Central memory CD8-positive, alpha-beta T cell (primary cell): ENCODE measurements around the gene S100P.

Experiments
- ATAC-seq: fragments of 150-1000 bp; cut with Tn5 transposase; replicated peaks from 2 replicates; pipeline ENCODE4 v1.10.0; 2022; ENCODE audit warnings: mild to moderate bottlenecking, moderate FRiP score, moderate number of reproducible peaks; ENCODE audit not compliant: poor library complexity, severe bottlenecking; ENCODE audit errors: extremely low read depth
- DNase-seq, 2 donors: peaks; one replicate each; pipeline ENCODE4 v3.0.0; 2021; ENCODE audit warnings: low spot score in 2 of 2
- H3K27ac Mint-ChIP-seq: one replicate; pipeline ENCODE4 v1.8.0; 2022; ENCODE audit warnings: low read depth, mild to moderate bottlenecking, moderate library complexity, mixed read lengths
- H3K27me3 Mint-ChIP-seq: one replicate; pipeline ENCODE4 v1.8.0; 2022; ENCODE audit warnings: mixed read lengths
- H3K36me3 Mint-ChIP-seq: one replicate; pipeline ENCODE4 v1.8.0; 2022; ENCODE audit warnings: mild to moderate bottlenecking, moderate library complexity, mixed read lengths; ENCODE audit not compliant: insufficient read depth
- H3K4me1 Mint-ChIP-seq: one replicate; pipeline ENCODE4 v1.8.0; 2022; ENCODE audit warnings: mixed read lengths
- H3K4me3 Mint-ChIP-seq: one replicate; pipeline ENCODE4 v1.8.0; 2022; ENCODE audit warnings: mild to moderate bottlenecking, moderate library complexity, mixed read lengths
- H3K9me3 Mint-ChIP-seq: one replicate; pipeline ENCODE4 v1.8.0; 2022; ENCODE audit warnings: mixed read lengths

The S100P gene

DNA sequence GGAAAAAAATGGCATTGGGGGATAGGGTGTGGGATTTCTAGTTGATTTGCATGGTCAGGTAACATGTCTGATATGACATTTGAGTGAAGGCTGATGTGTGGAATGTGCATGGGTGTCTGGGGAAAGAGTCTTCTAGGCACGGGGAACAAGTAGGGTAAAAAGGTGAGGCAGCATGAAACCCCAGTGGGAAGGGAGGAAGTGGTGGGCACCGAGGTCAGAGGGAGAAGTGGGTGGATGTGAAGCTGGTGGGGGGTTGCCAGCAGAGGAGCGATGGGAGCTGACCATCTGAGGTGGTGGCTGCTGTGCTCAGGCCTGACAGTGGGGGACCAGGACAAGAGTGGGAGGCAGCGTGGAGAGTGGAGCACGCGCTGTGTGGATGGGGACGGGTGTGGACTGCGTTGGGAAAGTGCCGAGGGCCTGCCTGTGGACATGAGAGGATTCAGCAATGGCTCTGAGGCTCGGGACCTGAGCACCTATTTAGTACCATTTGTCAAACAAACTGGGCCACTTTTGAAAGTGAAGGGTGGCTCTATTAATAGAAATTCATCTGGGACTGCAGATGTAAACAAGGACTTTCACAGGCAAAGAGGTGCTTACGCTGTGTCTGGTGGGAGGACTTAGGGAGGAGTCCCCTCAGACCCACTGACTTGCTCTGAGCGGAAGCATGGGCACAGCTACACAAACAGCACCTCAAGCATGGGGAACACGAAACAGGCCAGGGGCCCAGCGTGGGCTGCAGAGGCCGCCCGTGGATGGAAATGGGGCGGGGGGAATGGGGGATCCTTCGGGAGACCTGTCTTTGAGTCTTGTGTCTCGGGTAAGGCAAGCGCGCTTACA lies 16.7 kb upstream of the S100P start:
- Mint-ChIP-seq H3K27me3 (no peaks in the 10 kb centered on the region), H3K36me3 (peaks cover 33% of the 10 kb centered on the region), H3K4me3 (peak overlapping the region; percentile 91), H3K9me3 (no peaks in the 10 kb centered on the region), H3K27ac (peak overlapping the region; percentile 66), H3K4me1 (peaks cover 72% of the 10 kb centered on the region)
- ATAC-seq = no peak
- no peak for DNase-seq

DNA sequence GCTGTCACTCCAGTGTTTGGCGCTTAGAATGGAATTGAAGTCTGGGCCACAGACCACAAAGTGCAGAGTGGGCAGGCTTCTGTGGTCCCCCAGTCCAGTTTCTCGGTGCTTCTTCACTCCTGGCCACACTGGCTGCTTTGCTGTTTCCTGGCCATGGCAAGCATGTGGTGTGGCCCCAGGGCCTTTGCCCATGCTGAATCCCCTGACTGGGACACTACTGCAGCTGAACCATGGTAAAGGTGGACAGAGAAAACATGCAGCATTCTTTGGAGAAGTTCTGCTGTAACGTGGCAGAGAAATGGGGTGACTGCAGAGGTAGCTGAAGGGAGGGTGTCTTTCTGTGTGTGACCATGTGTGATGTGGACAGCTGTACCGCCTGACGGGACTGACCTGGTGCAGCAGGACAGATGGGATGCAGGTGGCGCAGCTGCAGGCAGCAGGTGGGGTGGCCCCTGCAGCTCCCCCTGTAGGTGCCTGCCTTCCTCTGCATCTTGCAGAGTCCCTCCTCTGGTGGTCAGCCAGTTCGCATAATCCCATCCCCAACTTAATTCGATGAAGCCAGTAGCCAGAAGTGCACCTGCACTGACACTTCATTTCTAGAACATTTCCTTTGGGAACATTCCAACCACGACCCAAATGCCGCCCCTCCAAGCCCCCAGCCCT lies 13.2 kb upstream of the S100P start:
- no peak overlapping the region for H3K27ac Mint-ChIP-seq
- H3K4me1 Mint-ChIP-seq = peaks cover 59% of the 10 kb centered on the region
- no peak for ATAC-seq
- H3K4me3 Mint-ChIP-seq = no peak overlapping the region
- H3K9me3 Mint-ChIP-seq = no peaks in the 10 kb centered on the region
- peaks cover 20% of the 10 kb centered on the region for H3K36me3 Mint-ChIP-seq
- DNase-seq = no peak
- no peaks in the 10 kb centered on the region for H3K27me3 Mint-ChIP-seq

DNA sequence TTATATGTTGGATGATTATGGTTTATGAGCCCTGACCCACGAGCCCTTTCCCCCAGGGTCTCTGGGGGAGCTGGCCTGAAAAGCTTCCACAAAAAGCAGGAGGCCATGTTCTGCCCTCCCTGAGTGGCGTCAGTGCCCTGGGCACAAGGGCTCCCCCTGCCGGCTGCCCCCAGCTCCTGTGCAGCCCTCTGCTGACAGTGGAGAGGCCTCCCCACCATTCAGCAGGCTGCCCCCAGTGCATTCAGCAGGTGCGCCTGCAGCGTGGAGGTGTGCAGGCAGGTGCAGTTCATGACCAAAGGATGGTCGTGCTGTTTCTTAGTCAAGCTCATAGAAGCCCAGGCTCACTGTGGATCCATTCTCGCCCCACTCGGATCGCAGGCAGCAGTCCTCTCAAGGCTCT lies 12.5 kb upstream of the S100P start:
- Mint-ChIP-seq H3K9me3 (no peaks in the 10 kb centered on the region), H3K27me3 (no peaks in the 10 kb centered on the region), H3K27ac (no peak overlapping the region), H3K4me3 (no peak overlapping the region), H3K4me1 (peaks cover 56% of the 10 kb centered on the region), H3K36me3 (peaks cover 16% of the 10 kb centered on the region)
- DNase-seq (no peak), ATAC-seq (no peak)

- DNase-seq = no peak
- H3K9me3 Mint-ChIP-seq = no peaks in the 10 kb centered on the region
- no peak overlapping the region for H3K4me3 Mint-ChIP-seq
- H3K27ac Mint-ChIP-seq = no peak overlapping the region
- H3K4me1 Mint-ChIP-seq = peaks cover 55% of the 10 kb centered on the region
- H3K27me3 Mint-ChIP-seq = no peaks in the 10 kb centered on the region
- peaks cover 8% of the 10 kb centered on the region for H3K36me3 Mint-ChIP-seq
- no peak for ATAC-seq
Measured at GRCh38 chr4:6682862-6683590, 10.7 kb upstream of the S100P start.

- Mint-ChIP-seq H3K4me3 (no peak overlapping the region), H3K36me3 (peaks cover 18% of the 10 kb centered on the region), H3K4me1 (peaks cover 61% of the 10 kb centered on the region), H3K27me3 (no peaks in the 10 kb centered on the region), H3K9me3 (no peaks in the 10 kb centered on the region), H3K27ac (no peak overlapping the region)
- DNase-seq (no peak), ATAC-seq (no peak)
Measured at GRCh38 chr4:6684656-6685055, 9.0 kb upstream of the S100P start.

- Mint-ChIP-seq H3K36me3 (peaks cover 21% of the 10 kb centered on the region), H3K4me3 (peak overlapping the region; percentile 34), H3K9me3 (no peaks in the 10 kb centered on the region), H3K4me1 (peaks cover 63% of the 10 kb centered on the region), H3K27ac (peak overlapping the region; percentile 13), H3K27me3 (no peaks in the 10 kb centered on the region)
- DNase-seq (no peak), ATAC-seq (no peak)
Measured at GRCh38 chr4:6686104-6686787, 7.4 kb upstream of the S100P start.

DNA sequence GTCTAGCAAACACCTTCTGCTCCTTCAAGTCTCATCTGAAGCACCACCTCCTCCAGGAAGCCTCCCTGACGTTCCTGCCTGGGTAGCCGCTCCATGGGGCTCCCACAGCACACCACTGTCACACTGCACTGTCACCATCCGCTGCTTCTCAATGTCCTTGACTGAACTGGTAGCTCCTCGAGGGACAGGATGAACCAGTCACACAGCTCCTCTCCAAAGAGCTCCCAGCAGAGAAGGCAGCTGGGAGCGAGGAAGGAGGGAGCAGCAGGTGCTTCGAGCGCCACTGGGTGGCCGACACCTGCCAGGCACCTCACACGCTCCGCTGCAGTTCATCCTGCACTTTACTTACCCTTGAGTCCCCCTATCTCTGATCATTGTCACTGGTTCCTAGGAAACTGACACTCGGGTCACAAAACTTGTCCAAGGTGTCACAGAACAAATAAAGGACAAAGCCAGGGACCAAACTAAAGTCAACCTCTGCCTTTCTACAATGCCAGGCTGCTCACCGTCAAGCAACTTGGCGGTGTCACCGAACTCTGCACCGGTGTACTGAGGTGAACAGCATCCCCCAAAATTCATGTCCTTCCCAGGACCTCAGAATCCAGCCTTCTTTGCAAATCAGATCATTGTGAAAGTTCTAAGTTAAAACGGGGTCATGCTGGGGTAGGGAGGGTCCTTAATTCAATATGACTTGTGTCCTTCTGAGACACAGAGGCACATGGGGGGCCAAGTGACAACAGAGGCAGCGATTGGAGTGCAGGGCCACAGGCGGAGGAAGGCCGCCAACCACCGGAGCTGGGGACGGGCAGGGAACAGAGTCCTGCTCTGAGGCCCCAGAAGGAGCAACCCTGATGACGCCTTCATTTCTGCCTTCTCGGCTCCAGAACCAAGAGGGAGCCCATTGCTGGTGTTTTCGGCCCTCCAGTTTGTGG lies 5.5 kb upstream of the S100P start:
- H3K9me3 Mint-ChIP-seq = no peaks in the 10 kb centered on the region
- peaks cover 20% of the 10 kb centered on the region for H3K36me3 Mint-ChIP-seq
- peaks cover 61% of the 10 kb centered on the region for H3K4me1 Mint-ChIP-seq
- ATAC-seq (no peak), DNase-seq (no peak)
- no peaks in the 10 kb centered on the region for H3K27me3 Mint-ChIP-seq
- peak overlapping the region; percentile 92 for H3K4me3 Mint-ChIP-seq
- H3K27ac Mint-ChIP-seq = peak overlapping the region; percentile 98

GRCh38 chr4:6688879-6689505 lies 4.7 kb upstream of the S100P start:
- Mint-ChIP-seq H3K27ac (peak overlapping the region; percentile 98), H3K36me3 (peaks cover 20% of the 10 kb centered on the region), H3K4me1 (peaks cover 67% of the 10 kb centered on the region), H3K27me3 (no peaks in the 10 kb centered on the region), H3K4me3 (peak overlapping the region; percentile 92), H3K9me3 (no peaks in the 10 kb centered on the region)
- ATAC-seq (peak; percentile 79), DNase-seq (peak; percentile 51 to 61)

DNA sequence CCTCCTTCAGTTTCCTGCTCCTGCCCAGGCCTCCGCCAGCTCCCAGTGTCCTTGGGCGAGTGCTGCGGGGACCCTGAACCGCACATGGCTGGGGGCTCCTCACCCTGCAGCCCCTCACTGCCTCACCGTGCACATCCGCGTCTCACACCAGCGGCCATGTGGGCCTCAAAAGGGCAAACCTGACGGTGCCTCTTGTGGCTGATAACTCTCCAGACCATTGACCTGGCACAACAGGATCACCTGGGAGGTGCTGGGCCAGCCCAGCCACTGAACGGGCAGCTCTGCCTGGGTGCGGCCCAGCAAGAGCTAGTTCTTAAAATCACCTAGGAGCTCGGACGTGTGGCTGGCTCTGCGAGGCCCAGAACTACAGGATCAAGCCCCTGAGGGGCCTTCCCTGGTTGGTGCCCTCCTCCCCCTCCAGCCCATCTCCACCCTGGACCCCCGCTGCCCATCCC lies 4.1 kb upstream of the S100P start:
- ATAC-seq (no peak), DNase-seq (no peak)
- H3K4me1 Mint-ChIP-seq = peaks cover 71% of the 10 kb centered on the region
- H3K9me3 Mint-ChIP-seq = no peaks in the 10 kb centered on the region
- peak overlapping the region; percentile 92 for H3K4me3 Mint-ChIP-seq
- H3K27ac Mint-ChIP-seq = peak overlapping the region; percentile 98
- H3K27me3 Mint-ChIP-seq = no peaks in the 10 kb centered on the region
- peaks cover 20% of the 10 kb centered on the region for H3K36me3 Mint-ChIP-seq

DNA sequence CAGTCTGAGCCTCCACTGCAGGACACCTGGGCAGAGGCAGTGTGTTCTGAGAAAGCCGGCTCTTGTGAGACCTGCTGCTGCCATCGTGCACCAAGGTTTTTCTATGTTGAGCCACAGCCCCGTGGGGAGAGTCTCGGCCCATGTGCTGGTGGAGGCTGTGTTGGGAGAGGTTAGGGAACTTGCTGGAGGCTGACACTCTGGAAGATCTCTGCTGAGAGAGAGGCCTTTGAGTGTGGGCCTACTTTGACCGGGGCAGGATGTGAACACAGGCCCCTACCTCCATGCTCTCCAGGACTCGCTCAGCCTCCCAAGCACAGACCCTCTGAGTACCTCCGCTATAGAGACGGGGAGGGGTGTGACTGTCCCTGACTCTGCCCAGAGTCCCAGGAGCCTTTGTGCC lies 1.3 kb upstream of the S100P start:
- H3K9me3 Mint-ChIP-seq = no peaks in the 10 kb centered on the region
- peaks cover 19% of the 10 kb centered on the region for H3K36me3 Mint-ChIP-seq
- H3K27ac Mint-ChIP-seq = peak overlapping the region; percentile 61
- peaks cover 84% of the 10 kb centered on the region for H3K4me1 Mint-ChIP-seq
- DNase-seq (no peak), ATAC-seq (no peak)
- H3K4me3 Mint-ChIP-seq = no peak overlapping the region
- no peaks in the 10 kb centered on the region for H3K27me3 Mint-ChIP-seq

- H3K4me3 Mint-ChIP-seq = peak overlapping the region; percentile 40
- DNase-seq (no peak), ATAC-seq (no peak)
- no peaks in the 10 kb centered on the region for H3K9me3 Mint-ChIP-seq
- peaks cover 81% of the 10 kb centered on the region for H3K4me1 Mint-ChIP-seq
- peaks cover 19% of the 10 kb centered on the region for H3K36me3 Mint-ChIP-seq
- peak overlapping the region; percentile 61 for H3K27ac Mint-ChIP-seq
- no peaks in the 10 kb centered on the region for H3K27me3 Mint-ChIP-seq
Measured at GRCh38 chr4:6692806-6693205, 872 bp upstream of the S100P start.
